Transverse colon (tissue), 4 donors: ENCODE data around the gene PLD6.

Experiments
- EP300 ChIP-seq: sonication (generic); formaldehyde crosslinking; IDR thresholded peaks from one replicate; pipeline ENCODE4 v1.6.1; 2017; ENCODE audit warnings: antibody characterized with exemption, low read depth
- POLR2A ChIP-seq: fragments of 450-650 bp; IDR thresholded peaks from one replicate; pipeline ENCODE4 v1.6.1; 2016; ENCODE audit warnings: antibody characterized with exemption, mild to moderate bottlenecking, moderate library complexity
- POLR2AphosphoS5 ChIP-seq, 3 donors: sonication (generic); formaldehyde crosslinking; IDR thresholded peaks; one replicate each; pipeline ENCODE4 v1.6.1; 2016; ENCODE audit warnings: antibody characterized with exemption in 3 of 3
- TF ChIP-seq, protein P1 (sequence below), 5 experiments: fragments of 200-600 bp in 3 of 5; fragments of 450-650 bp in 2 of 5; sonication (generic) in 3 of 5; IDR thresholded peaks; 1 replicate in 2 of 5; 2 replicates in 3 of 5; pipeline ENCODE4 v1.5.1; 2016 to 2017; ENCODE audit warnings: antibody characterized with exemption in 5 of 5, inconsistent platforms in 3 of 5, mild to moderate bottlenecking in 2 of 5, moderate library complexity in 1 of 5

- TF ChIP-seq POLR2AphosphoS5 (IDR thresholded peaks at IDR 0.05) (no peak), POLR2A (no peak), EP300 (no peak)
- TF ChIP-seq, protein P1, sequence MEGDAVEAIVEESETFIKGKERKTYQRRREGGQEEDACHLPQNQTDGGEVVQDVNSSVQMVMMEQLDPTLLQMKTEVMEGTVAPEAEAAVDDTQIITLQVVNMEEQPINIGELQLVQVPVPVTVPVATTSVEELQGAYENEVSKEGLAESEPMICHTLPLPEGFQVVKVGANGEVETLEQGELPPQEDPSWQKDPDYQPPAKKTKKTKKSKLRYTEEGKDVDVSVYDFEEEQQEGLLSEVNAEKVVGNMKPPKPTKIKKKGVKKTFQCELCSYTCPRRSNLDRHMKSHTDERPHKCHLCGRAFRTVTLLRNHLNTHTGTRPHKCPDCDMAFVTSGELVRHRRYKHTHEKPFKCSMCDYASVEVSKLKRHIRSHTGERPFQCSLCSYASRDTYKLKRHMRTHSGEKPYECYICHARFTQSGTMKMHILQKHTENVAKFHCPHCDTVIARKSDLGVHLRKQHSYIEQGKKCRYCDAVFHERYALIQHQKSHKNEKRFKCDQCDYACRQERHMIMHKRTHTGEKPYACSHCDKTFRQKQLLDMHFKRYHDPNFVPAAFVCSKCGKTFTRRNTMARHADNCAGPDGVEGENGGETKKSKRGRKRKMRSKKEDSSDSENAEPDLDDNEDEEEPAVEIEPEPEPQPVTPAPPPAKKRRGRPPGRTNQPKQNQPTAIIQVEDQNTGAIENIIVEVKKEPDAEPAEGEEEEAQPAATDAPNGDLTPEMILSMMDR (IDR thresholded peaks at IDR 0.05) = no peak
These were observed 7.6 kb upstream of the PLD6 start for GRCh38 chr17:17213775-17214174.
